Peyer's patch (tissue), 4 donors: ENCODE results near the gene KCNB1.

Experiments
- CTCF ChIP-seq, 6 experiments: fragments of 450-650 bp in 4 of 6; fragments of 200-600 bp in 2 of 6; sonication (generic) in 1 of 6; IDR thresholded peaks; one replicate each; pipeline ENCODE4 v1.5.1; 2017 to 2019; ENCODE audit warnings: antibody characterized with exemption in 6 of 6, mild to moderate bottlenecking in 3 of 6, moderate library complexity in 1 of 6
- POLR2A ChIP-seq, 2 donors: fragments of 450-650 bp; IDR thresholded peaks; one replicate each; pipeline ENCODE4 v1.5.1; 2017; ENCODE audit warnings: antibody characterized with exemption in 2 of 2, mild to moderate bottlenecking in 2 of 2, moderate library complexity in 2 of 2

GRCh38 chr20:49343246-49343645 is 139.2 kb downstream of the KCNB1 start:
- TF ChIP-seq POLR2A (IDR thresholded peaks at IDR 0.05) (no peak), CTCF (IDR thresholded peaks at IDR 0.05) (no peak)
